Measurements from ENCODE around the gene CECR2.

CECR2 gene

GRCh38 chr22:17471886-17472535, 102.8 kb downstream of the CECR2 start:
- no peak for DNase-seq

GRCh38 chr22:17472932-17473331, 103.7 kb downstream of the CECR2 start:
- no peak for DNase-seq

- DNase-seq: no peak
Measured at GRCh38 chr22:17475318-17476230, 106.3 kb downstream of the CECR2 start.

- DNase-seq: no peak
Measured at GRCh38 chr22:17476838-17477237, 107.6 kb downstream of the CECR2 start.

GRCh38 chr22:17477391-17477833, 108.2 kb downstream of the CECR2 start:
- DNase-seq: no peak

GRCh38 chr22:17479135-17479534, 109.9 kb downstream of the CECR2 start:
- no peak for DNase-seq

GRCh38 chr22:17481424-17481823, 112.2 kb downstream of the CECR2 start:
- DNase-seq: no peak

GRCh38 chr22:17483688-17484372, 114.6 kb downstream of the CECR2 start:
- no peak for DNase-seq

GRCh38 chr22:17484608-17485007, 115.3 kb downstream of the CECR2 start:
- no peak for DNase-seq

- DNase-seq: no peak
Measured at GRCh38 chr22:17486313-17486712, 117.1 kb downstream of the CECR2 start.

GRCh38 chr22:17486719-17487118, 117.5 kb downstream of the CECR2 start:
- DNase-seq: no peak

- DNase-seq: no peak
Measured at GRCh38 chr22:17489101-17489500, 119.8 kb downstream of the CECR2 start.

GRCh38 chr22:17491090-17491640, 121.9 kb downstream of the CECR2 start:
- no peak for DNase-seq

- no peak for DNase-seq
Measured at GRCh38 chr22:17492247-17492646, 123.0 kb downstream of the CECR2 start.

GRCh38 chr22:17493419-17493981, 124.2 kb downstream of the CECR2 start:
- DNase-seq: no peak

GRCh38 chr22:17496841-17497240, 127.6 kb downstream of the CECR2 start:
- no peak for DNase-seq

GRCh38 chr22:17501679-17502285, 132.5 kb downstream of the CECR2 start:
- peak; percentile 34 for DNase-seq

- DNase-seq: no peak
Measured at GRCh38 chr22:17508110-17508509, 138.8 kb downstream of the CECR2 start.

GRCh38 chr22:17512960-17513359, 143.7 kb downstream of the CECR2 start:
- DNase-seq: no peak

GRCh38 chr22:17513612-17514011, 144.4 kb downstream of the CECR2 start:
- no peak for DNase-seq

- no peak for DNase-seq
Measured at GRCh38 chr22:17514084-17514483, 144.8 kb downstream of the CECR2 start.

GRCh38 chr22:17518406-17518805, 149.1 kb downstream of the CECR2 start:
- DNase-seq: no peak

All from stimulated activated CD4-positive, alpha-beta T cell treated with anti-CD3 and anti-CD28 coated beads, Interleukin-4, amount 100 ng/mL, for 24 hours (primary cell).